Neural progenitor cell (in vitro differentiated cells): ENCODE results near the gene GPR75. TPM values are rescaled to one million over a fixed set of nuclear protein-coding genes. Genes with fewer than 3 reads are reported as not detected.

ENCODE experiments used
- DNase-seq: peaks from one replicate; pipeline ENCODE4 v3.0.0-alpha.2; 2016; ENCODE audit warnings: low spot score
- H2AFZ ChIP-seq: fragments of 200-600 bp; sonication (generic); replicated peaks from 2 replicates; pipeline ENCODE4 v1.6.1; 2016; ENCODE audit warnings: antibody characterized with exemption
- H3F3A ChIP-seq: fragments of 200-600 bp; sonication (generic); 2 replicates; pipeline ENCODE4 v1.6.1; 2016; ENCODE audit warnings: antibody characterized with exemption, low read depth
- H3K27ac ChIP-seq: fragments of 200-600 bp; sonication (generic); 2 replicates; pipeline ENCODE4 v1.5.1; 2016; ENCODE audit warnings: mild to moderate bottlenecking
- H3K27me3 ChIP-seq: fragments of 200-600 bp; sonication (generic); 2 replicates; pipeline ENCODE4 v1.6.1; 2016; ENCODE audit warnings: mild to moderate bottlenecking, moderate library complexity
- H3K36me3 ChIP-seq: fragments of 200-600 bp; sonication (generic); 2 replicates; pipeline ENCODE4 v1.5.1; 2016
- H3K4me1 ChIP-seq: fragments of 200-600 bp; sonication (generic); 2 replicates; pipeline ENCODE4 v1.6.1; 2016; ENCODE audit warnings: mixed run types
- H3K4me2 ChIP-seq: fragments of 200-600 bp; sonication (generic); 2 replicates; pipeline ENCODE4 v1.6.1; 2016
- H3K4me3 ChIP-seq: fragments of 200-600 bp; sonication (generic); 2 replicates; pipeline ENCODE4 v1.5.1; 2016
- H3K79me2 ChIP-seq: fragments of 200-600 bp; sonication (generic); 2 replicates; pipeline ENCODE4 v1.6.1; 2016; ENCODE audit warnings: low read depth
- H3K9ac ChIP-seq: fragments of 200-600 bp; sonication (generic); 2 replicates; pipeline ENCODE4 v1.6.1; 2016
- H3K9me3 ChIP-seq: fragments of 200-600 bp; sonication (generic); 2 replicates; pipeline ENCODE4 v1.5.1; 2016; ENCODE audit warnings: low read depth
- H4K20me1 ChIP-seq: fragments of 200-600 bp; sonication (generic); 2 replicates; pipeline ENCODE4 v1.6.1; 2016; ENCODE audit warnings: low read depth
- H3K27ac Mint-ChIP-seq: 3 replicates; pipeline ENCODE4 v1.8.0; 2021; ENCODE audit warnings: mixed read lengths
- H3K27me3 Mint-ChIP-seq: 2 replicates; pipeline ENCODE4 v1.8.0; 2022; ENCODE audit warnings: low read depth, mild to moderate bottlenecking, inconsistent platforms, moderate library complexity, mixed read lengths; ENCODE audit not compliant: insufficient read depth
- H3K36me3 Mint-ChIP-seq: 3 replicates; pipeline ENCODE4 v1.8.0; 2021; ENCODE audit warnings: mixed read lengths
- H3K4me1 Mint-ChIP-seq: 3 replicates; pipeline ENCODE4 v1.8.0; 2021; ENCODE audit warnings: mixed read lengths
- H3K4me3 Mint-ChIP-seq: 3 replicates; pipeline ENCODE4 v1.8.0; 2021; ENCODE audit warnings: mild to moderate bottlenecking, moderate library complexity, mixed read lengths
- H3K9me3 Mint-ChIP-seq: 3 replicates; pipeline ENCODE4 v1.8.0; 2020; ENCODE audit warnings: mixed read lengths
- EZH2 ChIP-seq: fragments of 200-600 bp; sonication (generic); IDR thresholded peaks from 2 replicates; pipeline ENCODE4 v1.6.1; 2017; ENCODE audit warnings: antibody characterized with exemption, mild to moderate bottlenecking, moderate library complexity
- EZH2phosphoT487 ChIP-seq: fragments of 200-600 bp; sonication (generic); IDR thresholded peaks from 2 replicates; pipeline ENCODE4 v1.6.1; 2017; ENCODE audit warnings: antibody characterized with exemption
- total RNA-seq: library from RNA; depleted of rRNA; stranded (reverse); fragments of >200 nt; gene quantifications from 2 replicates; pipeline ENCODE4 v1.2.3, GENCODE V29; 2015; ENCODE audit warnings: low replicate concordance
- TF ChIP-seq, protein P1 (sequence below): fragments of 200-600 bp; sonication (generic); IDR thresholded peaks from 2 replicates; pipeline ENCODE4 v1.5.1; 2017; ENCODE audit warnings: antibody characterized with exemption, mild to moderate bottlenecking

GPR75 gene
- total RNA-seq, 1 donor from 2014 or later = 0.94 TPM

DNA sequence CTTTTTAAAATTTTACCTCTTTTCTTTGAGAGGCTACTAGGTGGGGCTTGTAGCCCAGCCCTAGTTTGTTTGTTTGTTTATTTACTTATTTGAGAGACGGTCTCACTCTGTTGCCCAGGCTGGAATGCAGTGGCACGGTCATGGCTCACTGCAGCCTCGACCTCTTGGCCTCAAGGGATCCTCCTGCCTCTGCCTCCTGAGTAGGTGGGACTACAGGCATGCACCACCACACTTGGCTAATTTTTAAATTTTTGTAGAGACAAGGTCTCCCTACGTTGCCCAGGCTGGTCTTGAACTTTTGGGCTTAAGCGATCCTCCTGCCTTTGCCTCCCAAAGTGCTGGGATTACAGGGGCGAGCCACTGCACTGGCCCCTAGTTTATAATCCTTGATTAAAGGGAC is 38.0 kb downstream of the GPR75 start:
- H3F3A ChIP-seq = no peaks in the 10 kb centered on the region
- H3K9me3 ChIP-seq = no peaks in the 10 kb centered on the region
- peaks cover 6% of the 10 kb centered on the region for H3K4me1 ChIP-seq
- Mint-ChIP-seq H3K4me1 (peaks cover 2% of the 10 kb centered on the region), H3K36me3 (peaks cover 2% of the 10 kb centered on the region), H3K4me3 (no peak overlapping the region), H3K9me3 (no peaks in the 10 kb centered on the region), H3K27me3 (no peaks in the 10 kb centered on the region), H3K27ac (no peak overlapping the region)
- DNase-seq = no peak
- H3K36me3 ChIP-seq = peaks cover 4% of the 10 kb centered on the region
- no peaks in the 10 kb centered on the region for H3K79me2 ChIP-seq
- H4K20me1 ChIP-seq = no peaks in the 10 kb centered on the region
- H3K27me3 ChIP-seq = no peaks in the 10 kb centered on the region
- H3K4me3 ChIP-seq = no peak overlapping the region
- no peak overlapping the region for H2AFZ ChIP-seq
- H3K27ac ChIP-seq = no peak overlapping the region
- no peak overlapping the region for H3K9ac ChIP-seq
- TF ChIP-seq EZH2phosphoT487 (no peak), EZH2 (no peak)
- TF ChIP-seq, protein P1, sequence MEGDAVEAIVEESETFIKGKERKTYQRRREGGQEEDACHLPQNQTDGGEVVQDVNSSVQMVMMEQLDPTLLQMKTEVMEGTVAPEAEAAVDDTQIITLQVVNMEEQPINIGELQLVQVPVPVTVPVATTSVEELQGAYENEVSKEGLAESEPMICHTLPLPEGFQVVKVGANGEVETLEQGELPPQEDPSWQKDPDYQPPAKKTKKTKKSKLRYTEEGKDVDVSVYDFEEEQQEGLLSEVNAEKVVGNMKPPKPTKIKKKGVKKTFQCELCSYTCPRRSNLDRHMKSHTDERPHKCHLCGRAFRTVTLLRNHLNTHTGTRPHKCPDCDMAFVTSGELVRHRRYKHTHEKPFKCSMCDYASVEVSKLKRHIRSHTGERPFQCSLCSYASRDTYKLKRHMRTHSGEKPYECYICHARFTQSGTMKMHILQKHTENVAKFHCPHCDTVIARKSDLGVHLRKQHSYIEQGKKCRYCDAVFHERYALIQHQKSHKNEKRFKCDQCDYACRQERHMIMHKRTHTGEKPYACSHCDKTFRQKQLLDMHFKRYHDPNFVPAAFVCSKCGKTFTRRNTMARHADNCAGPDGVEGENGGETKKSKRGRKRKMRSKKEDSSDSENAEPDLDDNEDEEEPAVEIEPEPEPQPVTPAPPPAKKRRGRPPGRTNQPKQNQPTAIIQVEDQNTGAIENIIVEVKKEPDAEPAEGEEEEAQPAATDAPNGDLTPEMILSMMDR = no peak
- no peak overlapping the region for H3K4me2 ChIP-seq

DNA sequence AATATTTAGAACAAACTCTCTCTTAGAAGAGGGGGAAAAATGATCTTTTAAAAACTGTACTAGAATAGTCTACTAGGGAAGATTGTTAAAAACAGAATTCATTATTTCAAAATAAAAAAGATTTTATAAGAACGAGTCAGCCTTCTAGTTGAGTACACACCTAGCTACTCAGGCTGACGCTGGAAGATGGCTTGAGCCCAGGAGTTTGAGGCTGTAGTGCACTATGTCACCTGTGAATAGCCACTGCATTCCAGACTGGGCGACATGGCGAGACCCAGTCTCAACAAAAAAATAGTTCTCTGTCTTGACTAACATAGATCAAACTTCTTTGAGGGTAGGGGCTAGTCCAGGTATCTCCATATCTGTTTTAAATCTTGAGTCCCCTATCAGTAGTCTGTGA is 39.1 kb downstream of the GPR75 start:
- Histone ChIP-seq H3F3A (no peaks in the 10 kb centered on the region), H3K79me2 (no peaks in the 10 kb centered on the region), H3K27ac (no peak overlapping the region), H3K9me3 (no peaks in the 10 kb centered on the region), H3K4me2 (no peak overlapping the region), H4K20me1 (no peaks in the 10 kb centered on the region), H3K4me1 (no peaks in the 10 kb centered on the region), H3K36me3 (peaks cover 4% of the 10 kb centered on the region), H3K4me3 (no peak overlapping the region), H3K27me3 (no peaks in the 10 kb centered on the region), H2AFZ (no peak overlapping the region), H3K9ac (no peak overlapping the region)
- no peak for TF ChIP-seq EZH2
- TF ChIP-seq EZH2phosphoT487 = no peak
- TF ChIP-seq, protein P1 = no peak
- DNase-seq = no peak
- H3K4me3 Mint-ChIP-seq = no peak overlapping the region
- no peaks in the 10 kb centered on the region for H3K4me1 Mint-ChIP-seq
- H3K36me3 Mint-ChIP-seq = peaks cover 5% of the 10 kb centered on the region
- H3K27ac Mint-ChIP-seq = no peak overlapping the region
- H3K27me3 Mint-ChIP-seq = peaks cover 2% of the 10 kb centered on the region
- H3K9me3 Mint-ChIP-seq = no peaks in the 10 kb centered on the region

DNA sequence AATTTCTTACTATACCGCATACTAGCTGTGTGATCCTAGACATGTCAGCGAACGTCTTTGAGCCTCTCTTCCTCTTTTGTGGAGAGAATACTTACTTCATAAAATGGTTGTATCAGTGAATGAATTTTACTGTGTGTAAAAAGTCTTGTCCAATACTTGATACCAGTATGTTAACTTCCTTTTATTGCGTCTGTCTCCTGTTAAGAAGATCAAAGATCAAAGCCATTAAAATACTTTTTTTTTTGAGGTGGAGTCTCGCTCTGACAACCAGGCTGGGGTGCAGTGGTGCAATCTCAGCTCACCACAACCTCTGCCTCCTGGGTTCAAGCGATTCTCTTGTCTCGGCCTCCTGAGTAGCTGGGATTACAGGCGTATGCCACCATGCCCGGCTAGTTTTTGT is 39.7 kb downstream of the GPR75 start:
- no peaks in the 10 kb centered on the region for H3K27me3 ChIP-seq

More for the DNA sequence above, 39.7 kb downstream of the GPR75 start:
- H3K9ac ChIP-seq = no peak overlapping the region
- no peak for DNase-seq
- H3K4me2 ChIP-seq = no peak overlapping the region
- H3K4me1 Mint-ChIP-seq = no peaks in the 10 kb centered on the region
- no peaks in the 10 kb centered on the region for H3K9me3 Mint-ChIP-seq
- no peak for TF ChIP-seq EZH2phosphoT487
- no peak for TF ChIP-seq EZH2
- TF ChIP-seq, protein P1 = no peak
- peaks cover 10% of the 10 kb centered on the region for H3K36me3 Mint-ChIP-seq
- H3K9me3 ChIP-seq = no peaks in the 10 kb centered on the region
- peaks cover 4% of the 10 kb centered on the region for H3K36me3 ChIP-seq
- no peak overlapping the region for H2AFZ ChIP-seq
- H4K20me1 ChIP-seq = no peaks in the 10 kb centered on the region
- no peak overlapping the region for H3K27ac ChIP-seq
- H3K4me1 ChIP-seq = no peaks in the 10 kb centered on the region
- no peak overlapping the region for H3K4me3 Mint-ChIP-seq
- no peak overlapping the region for H3K4me3 ChIP-seq
- peaks cover 2% of the 10 kb centered on the region for H3K27me3 Mint-ChIP-seq
- H3F3A ChIP-seq = no peaks in the 10 kb centered on the region
- H3K27ac Mint-ChIP-seq = no peak overlapping the region
- no peaks in the 10 kb centered on the region for H3K79me2 ChIP-seq
